PC-3 (cell line): ENCODE measurements around the gene ACE2. TPM values are rescaled to one million over a fixed set of nuclear protein-coding genes. Genes with fewer than 3 reads are reported as not detected.

ENCODE experiments used
- ATAC-seq: fragments of 200-7000 bp; cut with Tn5 transposase; 2 replicates; pipeline ENCODE4 v1.9.1; 2020; ENCODE audit warnings: mild to moderate bottlenecking, moderate library complexity
- BruUV-seq: library from RNA; stranded (reverse); fragments of 400-500 nt; replicated peaks from 2 replicates; lab custom pipeline; 2021; lab: Mats Ljungman, UMichigan
- CTCF ChIA-PET: fragments of 300-600 bp; sonication (Branson Sonifier 250); formaldehyde crosslinking; loops from one replicate; lab custom pipeline; 2022; ENCODE audit warnings: antibody characterized with exemption; lab: Charles Lee
- POLR2A ChIA-PET: fragments of 300-600 bp; sonication (Branson Sonifier 250); formaldehyde crosslinking; loops from one replicate; lab custom pipeline; 2022; ENCODE audit warnings: antibody characterized with exemption; ENCODE audit not compliant: unreplicated experiment; lab: Charles Lee
- DNase-seq: peaks from one replicate; pipeline ENCODE4 v3.0.0-alpha.2; 2015
- H2AFZ ChIP-seq: fragments of 300-600 bp; sonication (generic); 2 replicates; pipeline ENCODE4 v1.6.0; 2016; ENCODE audit warnings: antibody characterized with exemption, low read length
- H3F3A ChIP-seq: fragments of 300-600 bp; sonication (generic); one replicate; pipeline ENCODE4 v1.6.0; 2017; ENCODE audit warnings: antibody characterized with exemption, low read length, control low read depth, mild to moderate bottlenecking; ENCODE audit not compliant: unreplicated experiment
- H3K27ac ChIP-seq: fragments of 300-600 bp; sonication (generic); 2 replicates; pipeline ENCODE4 v1.5.1; 2016; ENCODE audit warnings: mild to moderate bottlenecking, low read length
- H3K27me3 ChIP-seq: fragments of 300-600 bp; sonication (generic); 2 replicates; pipeline ENCODE4 v1.6.1; 2016; ENCODE audit warnings: low read length, mixed read lengths
- H3K36me3 ChIP-seq: fragments of 300-600 bp; sonication (generic); 2 replicates; pipeline ENCODE4 v1.6.1; 2016; ENCODE audit warnings: low read depth, mixed run types, low read length, mixed read lengths
- H3K4me1 ChIP-seq: fragments of 300-600 bp; sonication (generic); 2 replicates; pipeline ENCODE4 v1.5.1; 2016; ENCODE audit warnings: low read length; ENCODE audit not compliant: insufficient read depth
- H3K4me2 ChIP-seq: fragments of 300-600 bp; sonication (generic); 2 replicates; pipeline ENCODE4 v1.6.0; 2016; ENCODE audit warnings: low read length
- H3K4me3 ChIP-seq: fragments of 300-600 bp; sonication (generic); 2 replicates; pipeline ENCODE4 v1.5.1; 2016; ENCODE audit warnings: mild to moderate bottlenecking, low read length, mixed read lengths
- H3K79me2 ChIP-seq: fragments of 300-600 bp; sonication (generic); 2 replicates; pipeline ENCODE4 v1.6.1; 2017; ENCODE audit warnings: low read length, mixed read lengths
- H3K9ac ChIP-seq: fragments of 300-600 bp; sonication (generic); 2 replicates; pipeline ENCODE4 v1.6.0; 2016; ENCODE audit warnings: mild to moderate bottlenecking, low read length
- H3K9me2 ChIP-seq: fragments of 300-600 bp; sonication (generic); replicated peaks from 2 replicates; pipeline ENCODE4 v1.6.1; 2016; ENCODE audit warnings: mixed run types, low read length, mixed read lengths
- H3K9me3 ChIP-seq: fragments of 300-600 bp; sonication (generic); 2 replicates; pipeline ENCODE4 v1.6.1; 2016; ENCODE audit warnings: low read length, mixed read lengths
- H4K20me1 ChIP-seq: fragments of 300-600 bp; sonication (generic); 2 replicates; pipeline ENCODE4 v1.6.1; 2016; ENCODE audit warnings: low read length, mixed read lengths
- CTCF ChIP-seq: fragments of 300-600 bp; sonication (generic); conservative IDR thresholded peaks from 2 replicates; pipeline ENCODE4 v1.5.1; 2017; ENCODE audit warnings: antibody characterized with exemption, low read depth, mild to moderate bottlenecking, low read length
- EZH2 ChIP-seq: fragments of 300-600 bp; sonication (generic); IDR thresholded peaks from one replicate; pipeline ENCODE4 v1.6.1; 2017; ENCODE audit warnings: antibody characterized with exemption, mild to moderate bottlenecking, low read length; ENCODE audit not compliant: unreplicated experiment
- EZH2phosphoT487 ChIP-seq: fragments of 300-600 bp; sonication (generic); IDR thresholded peaks from 2 replicates; pipeline ENCODE4 v1.6.1; 2018; ENCODE audit warnings: mild to moderate bottlenecking, antibody characterized with exemption, low read length, borderline replicate concordance
- intact Hi-C: fragments of 100-400 bp; cut with micrococcal nuclease; formaldehyde crosslinking; loops from 2 replicates; pipeline ENCODE4 v1.9.0; 2023
- total RNA-seq: library from RNA; depleted of rRNA; stranded (reverse); fragments of >200 nt; gene quantifications from 2 replicates; pipeline ENCODE4 v1.2.3, GENCODE V29; 2014

The ACE2 gene
- total RNA-seq, 1 experiment from 2014 or later: 1.2 TPM

DNA sequence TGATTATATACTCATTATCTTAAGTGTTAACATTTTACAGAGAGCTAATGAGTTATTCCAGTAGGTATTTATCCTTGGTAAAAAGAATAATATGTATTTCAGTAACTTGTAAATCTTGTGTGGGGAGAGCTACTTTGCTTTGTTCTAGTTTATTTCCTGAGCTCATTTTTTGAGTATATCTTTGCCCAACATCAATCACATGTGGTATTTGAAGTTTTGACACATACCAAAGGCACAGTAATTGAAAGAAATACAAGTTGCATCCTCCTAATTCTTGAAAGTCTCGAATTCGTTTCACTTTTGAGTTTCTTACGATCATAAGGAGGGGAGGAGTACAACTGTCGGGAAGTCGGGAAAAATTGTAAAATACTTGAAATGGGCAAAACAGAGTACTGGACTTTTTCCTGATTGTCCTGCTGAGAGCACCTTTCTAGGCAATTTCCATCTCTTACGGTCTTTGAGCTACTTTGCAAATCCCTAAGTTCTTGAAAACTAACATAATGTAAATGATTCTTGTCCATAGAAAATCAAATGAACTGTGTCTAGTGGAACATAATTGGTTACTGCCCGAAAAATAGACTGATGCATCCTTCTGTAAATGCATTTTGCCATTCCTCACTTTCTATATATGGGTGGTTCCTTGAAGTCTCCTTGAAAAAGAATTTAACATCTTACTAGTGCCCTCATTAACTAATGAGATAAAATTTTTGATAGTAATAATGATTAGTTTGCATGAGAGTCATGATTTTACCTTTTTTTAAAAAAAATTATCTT is 43.2 kb upstream of the ACE2 start:
- H3K9me3 ChIP-seq: no peaks in the 10 kb centered on the region
- H3K9ac ChIP-seq: no peak overlapping the region
- ChIA-PET CTCF (interaction anchor here (2.2 kb wide), 1 partner anchor 76 kb away, joined by 9 read pairs; no protein-coding TSS in a partner anchor), POLR2A (no interaction called here)
- no peak overlapping the region for H3K27ac ChIP-seq
- H4K20me1 ChIP-seq: no peaks in the 10 kb centered on the region
- H3K4me2 ChIP-seq: no peak overlapping the region
- no TSS peak for BruUV-seq
- no peaks in the 10 kb centered on the region for H3K27me3 ChIP-seq
- no peak overlapping the region for H3K4me3 ChIP-seq
- H3K79me2 ChIP-seq: no peaks in the 10 kb centered on the region
- no peaks in the 10 kb centered on the region for H3F3A ChIP-seq
- H3K36me3 ChIP-seq: no peaks in the 10 kb centered on the region
- ATAC-seq (no peak), DNase-seq (no peak)
- no peak overlapping the region for H2AFZ ChIP-seq
- TF ChIP-seq CTCF (no peak), EZH2 (no peak), EZH2phosphoT487 (no peak)
- H3K4me1 ChIP-seq: no peaks in the 10 kb centered on the region
- no peaks in the 10 kb centered on the region for H3K9me2 ChIP-seq
- intact Hi-C loops: loop anchor here (2.0 kb wide), 1 partner anchor 25 kb away; no protein-coding TSS in a partner anchor

DNA sequence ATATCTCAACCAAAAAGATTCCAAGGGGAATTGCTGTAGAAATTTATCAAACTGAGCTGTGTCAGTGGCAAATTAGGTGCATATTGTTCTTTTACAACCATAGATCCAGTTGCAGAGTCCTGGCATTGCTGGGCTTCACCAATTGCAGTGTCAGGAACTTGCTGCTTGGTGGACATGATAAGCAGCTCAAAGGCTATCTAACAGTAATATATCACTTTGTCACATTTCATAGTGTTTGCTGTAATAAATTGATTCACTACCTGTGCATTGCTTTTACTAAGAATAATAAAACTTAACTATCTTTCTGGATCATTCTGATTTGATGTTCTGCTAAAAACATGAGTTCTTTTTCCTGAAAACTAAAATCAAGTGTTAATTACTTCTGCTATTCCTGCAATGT is 30.9 kb upstream of the ACE2 start:
- no TSS peak for BruUV-seq
- H2AFZ ChIP-seq: no peak overlapping the region
- no peaks in the 10 kb centered on the region for H3F3A ChIP-seq
- DNase-seq (no peak), ATAC-seq (no peak)
- H3K36me3 ChIP-seq: no peaks in the 10 kb centered on the region
- H4K20me1 ChIP-seq: no peaks in the 10 kb centered on the region
- no peak overlapping the region for H3K4me3 ChIP-seq
- no peak overlapping the region for H3K9ac ChIP-seq
- no peaks in the 10 kb centered on the region for H3K9me3 ChIP-seq
- ChIA-PET POLR2A (no interaction called here), CTCF (no interaction called here)
- no peak overlapping the region for H3K27ac ChIP-seq
- intact Hi-C loops: no loop called here
- H3K4me2 ChIP-seq: no peak overlapping the region
- TF ChIP-seq EZH2phosphoT487 (no peak), EZH2 (no peak), CTCF (no peak)
- no peaks in the 10 kb centered on the region for H3K27me3 ChIP-seq
- H3K9me2 ChIP-seq: no peaks in the 10 kb centered on the region
- H3K4me1 ChIP-seq: no peaks in the 10 kb centered on the region
- H3K79me2 ChIP-seq: no peaks in the 10 kb centered on the region

DNA sequence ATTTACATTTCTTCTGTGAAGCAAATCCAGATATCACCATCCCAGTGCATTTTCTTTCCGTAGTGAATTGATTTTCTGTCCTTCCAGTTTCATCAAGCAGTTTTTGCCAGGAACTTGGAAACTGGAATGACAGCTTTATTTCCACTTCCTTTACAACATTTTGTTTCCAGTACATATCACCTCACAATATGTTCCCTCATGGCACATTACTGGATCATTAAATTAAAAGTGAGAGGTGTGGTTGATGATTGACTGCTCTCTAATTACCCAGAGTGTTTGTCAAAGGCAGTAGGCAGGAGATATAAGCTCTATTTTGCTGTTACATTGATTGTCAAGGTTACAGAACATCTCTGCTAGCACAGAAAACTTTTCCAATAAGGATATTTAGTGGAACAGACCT is 22.3 kb upstream of the ACE2 start:
- DNase-seq: no peak
- Histone ChIP-seq H2AFZ (no peak overlapping the region), H3K27ac (no peak overlapping the region), H3K4me2 (no peak overlapping the region; the same call in 1 of the 2 replicates), H4K20me1 (no peaks in the 10 kb centered on the region), H3K27me3 (no peaks in the 10 kb centered on the region), H3F3A (peaks cover 9% of the 10 kb centered on the region), H3K4me3 (no peak overlapping the region), H3K4me1 (peaks cover 23% of the 10 kb centered on the region), H3K36me3 (no peaks in the 10 kb centered on the region), H3K9ac (no peak overlapping the region), H3K9me3 (no peaks in the 10 kb centered on the region), H3K79me2 (no peaks in the 10 kb centered on the region), H3K9me2 (no peaks in the 10 kb centered on the region)
- no peak for ATAC-seq
- BruUV-seq: no TSS peak
- POLR2A ChIA-PET: no interaction called here
- CTCF ChIA-PET: no interaction called here
- intact Hi-C loops: no loop called here
- no peak for TF ChIP-seq EZH2
- no peak for TF ChIP-seq EZH2phosphoT487
- no peak for TF ChIP-seq CTCF
